Ishikawa (cell line): ENCODE results near the gene SPACDR.
A peak's percentile ranks its signal among the peaks of the same experiment; 100 is the strongest.

Experiments used
- CEBPB ChIP-seq: IDR thresholded peaks from 2 replicates; pipeline ENCODE4 v1.6.1; 2012
- CREB1 ChIP-seq: IDR thresholded peaks from 2 replicates; pipeline ENCODE4 v1.6.1; 2012; ENCODE audit warnings: low read depth
- EGR1 ChIP-seq: IDR thresholded peaks from 2 replicates; pipeline ENCODE4 v1.6.1; 2012
- EP300 ChIP-seq: IDR thresholded peaks from 2 replicates; pipeline ENCODE4 v1.6.1; 2012; ENCODE audit warnings: borderline replicate concordance
- FOXM1 ChIP-seq: IDR thresholded peaks from 2 replicates; pipeline ENCODE4 v1.6.1; 2012; ENCODE audit warnings: low read depth, borderline replicate concordance
- NFIC ChIP-seq: IDR thresholded peaks from 2 replicates; pipeline ENCODE4 v1.6.1; 2012
- RAD21 ChIP-seq: IDR thresholded peaks from 2 replicates; pipeline ENCODE4 v1.6.1; 2012; ENCODE audit warnings: low read depth
- TAF1 ChIP-seq: IDR thresholded peaks from 2 replicates; pipeline ENCODE4 v1.6.1; 2012; ENCODE audit warnings: low read depth, mild to moderate bottlenecking
- TCF12 ChIP-seq: IDR thresholded peaks from 2 replicates; pipeline ENCODE4 v1.6.1; 2012; ENCODE audit warnings: low read depth
- TEAD4 ChIP-seq: IDR thresholded peaks from 2 replicates; pipeline ENCODE4 v1.6.1; 2012
- YY1 ChIP-seq: IDR thresholded peaks from 2 replicates; pipeline ENCODE4 v1.6.1; 2012; ENCODE audit warnings: low read depth
- ZBTB7A ChIP-seq: IDR thresholded peaks from 2 replicates; pipeline ENCODE4 v1.6.1; 2012; ENCODE audit warnings: low read depth
- TF ChIP-seq, protein P1 (sequence below): IDR thresholded peaks from 2 replicates; pipeline ENCODE4 v1.6.1; 2012
- TF ChIP-seq, protein P2 (sequence below): IDR thresholded peaks from 2 replicates; pipeline ENCODE4 v1.6.1; 2012
- TF ChIP-seq, protein P3 (sequence below): IDR thresholded peaks from 2 replicates; pipeline ENCODE4 v1.6.1; 2012; ENCODE audit warnings: low read depth, mild to moderate bottlenecking

The SPACDR gene

DNA sequence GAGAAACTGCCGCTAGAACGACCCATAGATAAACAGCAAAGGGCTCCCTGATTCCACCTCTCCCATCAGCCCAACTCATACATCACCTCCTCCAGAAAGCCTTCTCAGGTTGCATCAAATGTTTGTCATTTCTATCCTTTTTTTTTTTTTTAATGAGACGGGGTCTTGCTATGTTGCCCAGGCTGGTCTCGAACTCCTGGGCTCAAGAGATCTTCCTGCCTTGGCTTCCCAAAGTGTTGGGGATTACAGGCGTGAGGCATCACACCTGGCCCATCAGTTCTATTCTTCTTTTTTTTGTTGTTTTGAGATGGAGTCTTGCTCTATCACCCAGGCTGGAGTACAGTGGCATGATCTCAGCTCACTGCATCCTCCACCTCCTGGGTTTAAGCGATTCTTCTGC, 7.0 kb downstream of the SPACDR start:
- TF ChIP-seq, protein P1, sequence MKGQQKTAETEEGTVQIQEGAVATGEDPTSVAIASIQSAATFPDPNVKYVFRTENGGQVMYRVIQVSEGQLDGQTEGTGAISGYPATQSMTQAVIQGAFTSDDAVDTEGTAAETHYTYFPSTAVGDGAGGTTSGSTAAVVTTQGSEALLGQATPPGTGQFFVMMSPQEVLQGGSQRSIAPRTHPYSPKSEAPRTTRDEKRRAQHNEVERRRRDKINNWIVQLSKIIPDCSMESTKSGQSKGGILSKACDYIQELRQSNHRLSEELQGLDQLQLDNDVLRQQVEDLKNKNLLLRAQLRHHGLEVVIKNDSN, result no peak
- TF ChIP-seq EP300, result no peak
- TF ChIP-seq TEAD4, result no peak
- no peak for TF ChIP-seq TAF1

DNA sequence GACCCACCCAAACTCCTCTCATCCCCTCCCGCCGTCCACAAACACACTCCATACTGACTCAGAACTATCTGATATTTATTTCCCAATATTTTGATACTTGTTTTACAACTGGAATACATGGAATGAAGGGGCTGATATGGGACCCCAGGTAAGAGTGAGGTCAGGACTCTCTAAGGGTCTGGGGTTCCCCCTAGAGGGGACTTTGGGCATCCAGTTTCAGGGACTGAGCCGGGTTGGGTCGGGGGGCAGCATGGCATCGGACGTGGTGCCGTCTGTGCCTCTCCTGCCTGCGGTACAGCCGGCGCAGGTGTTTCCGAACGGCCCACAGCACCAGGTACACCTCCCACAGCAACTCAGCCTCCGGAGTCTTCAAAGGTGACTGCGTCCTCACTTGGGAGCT, 7.5 kb downstream of the SPACDR start:
- no peak for TF ChIP-seq YY1

DNA sequence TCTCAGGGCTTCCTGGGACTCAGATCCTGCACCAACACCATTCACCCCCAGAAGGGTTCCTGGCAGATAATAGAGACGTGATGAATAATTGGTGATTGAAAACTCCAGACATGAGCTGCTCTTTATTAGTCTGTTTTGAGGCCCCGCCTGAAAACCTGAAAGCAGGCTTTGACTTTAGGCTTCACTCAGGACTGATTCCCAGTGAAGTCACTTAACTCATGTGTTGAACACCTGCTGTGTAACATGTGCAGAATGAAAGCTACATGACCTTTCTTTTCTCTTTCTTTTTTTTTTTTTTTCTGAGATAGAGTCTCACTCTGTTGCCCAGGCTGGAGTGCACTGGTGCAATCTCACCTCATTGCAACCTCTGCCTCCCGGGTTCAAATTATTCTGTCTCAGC, 8.9 kb downstream of the SPACDR start:
- TF ChIP-seq TCF12 (no peak), RAD21 (no peak), CEBPB (no peak), YY1 (no peak), CREB1 (no peak), EP300 (no peak), ZBTB7A (no peak), TEAD4 (no peak), TAF1 (no peak), NFIC (no peak), FOXM1 (no peak), EGR1 (no peak)
- TF ChIP-seq, protein P2, sequence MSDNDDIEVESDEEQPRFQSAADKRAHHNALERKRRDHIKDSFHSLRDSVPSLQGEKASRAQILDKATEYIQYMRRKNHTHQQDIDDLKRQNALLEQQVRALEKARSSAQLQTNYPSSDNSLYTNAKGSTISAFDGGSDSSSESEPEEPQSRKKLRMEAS, result no peak
- TF ChIP-seq, protein P1, result no peak
- TF ChIP-seq, protein P3, sequence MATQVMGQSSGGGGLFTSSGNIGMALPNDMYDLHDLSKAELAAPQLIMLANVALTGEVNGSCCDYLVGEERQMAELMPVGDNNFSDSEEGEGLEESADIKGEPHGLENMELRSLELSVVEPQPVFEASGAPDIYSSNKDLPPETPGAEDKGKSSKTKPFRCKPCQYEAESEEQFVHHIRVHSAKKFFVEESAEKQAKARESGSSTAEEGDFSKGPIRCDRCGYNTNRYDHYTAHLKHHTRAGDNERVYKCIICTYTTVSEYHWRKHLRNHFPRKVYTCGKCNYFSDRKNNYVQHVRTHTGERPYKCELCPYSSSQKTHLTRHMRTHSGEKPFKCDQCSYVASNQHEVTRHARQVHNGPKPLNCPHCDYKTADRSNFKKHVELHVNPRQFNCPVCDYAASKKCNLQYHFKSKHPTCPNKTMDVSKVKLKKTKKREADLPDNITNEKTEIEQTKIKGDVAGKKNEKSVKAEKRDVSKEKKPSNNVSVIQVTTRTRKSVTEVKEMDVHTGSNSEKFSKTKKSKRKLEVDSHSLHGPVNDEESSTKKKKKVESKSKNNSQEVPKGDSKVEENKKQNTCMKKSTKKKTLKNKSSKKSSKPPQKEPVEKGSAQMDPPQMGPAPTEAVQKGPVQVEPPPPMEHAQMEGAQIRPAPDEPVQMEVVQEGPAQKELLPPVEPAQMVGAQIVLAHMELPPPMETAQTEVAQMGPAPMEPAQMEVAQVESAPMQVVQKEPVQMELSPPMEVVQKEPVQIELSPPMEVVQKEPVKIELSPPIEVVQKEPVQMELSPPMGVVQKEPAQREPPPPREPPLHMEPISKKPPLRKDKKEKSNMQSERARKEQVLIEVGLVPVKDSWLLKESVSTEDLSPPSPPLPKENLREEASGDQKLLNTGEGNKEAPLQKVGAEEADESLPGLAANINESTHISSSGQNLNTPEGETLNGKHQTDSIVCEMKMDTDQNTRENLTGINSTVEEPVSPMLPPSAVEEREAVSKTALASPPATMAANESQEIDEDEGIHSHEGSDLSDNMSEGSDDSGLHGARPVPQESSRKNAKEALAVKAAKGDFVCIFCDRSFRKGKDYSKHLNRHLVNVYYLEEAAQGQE, result no peak

DNA sequence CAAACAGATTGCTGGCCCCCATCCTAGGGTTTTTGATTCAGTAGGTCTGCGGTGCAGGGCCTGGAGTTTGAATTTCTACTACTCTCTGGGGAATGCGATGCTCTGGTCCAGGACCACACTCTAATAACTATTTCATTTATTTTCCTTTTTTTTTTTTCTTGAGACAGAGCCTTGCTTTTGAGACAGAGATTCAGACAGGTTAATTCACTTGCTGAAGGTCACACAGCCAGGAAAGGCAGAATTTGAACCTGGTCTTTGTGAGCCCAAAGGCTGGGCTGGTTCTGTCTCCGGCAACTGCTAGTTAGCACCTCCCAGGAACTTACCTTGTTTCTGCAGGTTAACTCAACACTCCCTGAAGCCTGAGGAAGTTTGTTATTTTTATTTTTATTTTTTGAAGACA, 11.5 kb downstream of the SPACDR start:
- no peak for TF ChIP-seq ZBTB7A
- TF ChIP-seq, protein P2, result no peak
- no peak for TF ChIP-seq TCF12
- TF ChIP-seq CREB1, result no peak
- TF ChIP-seq NFIC, result no peak
- no peak for TF ChIP-seq EGR1
- TF ChIP-seq CEBPB, result no peak
- TF ChIP-seq TAF1, result no peak
- no peak for TF ChIP-seq YY1
- no peak for TF ChIP-seq TEAD4
- TF ChIP-seq, protein P1, result no peak
- TF ChIP-seq RAD21, result no peak
- no peak for TF ChIP-seq EP300

DNA sequence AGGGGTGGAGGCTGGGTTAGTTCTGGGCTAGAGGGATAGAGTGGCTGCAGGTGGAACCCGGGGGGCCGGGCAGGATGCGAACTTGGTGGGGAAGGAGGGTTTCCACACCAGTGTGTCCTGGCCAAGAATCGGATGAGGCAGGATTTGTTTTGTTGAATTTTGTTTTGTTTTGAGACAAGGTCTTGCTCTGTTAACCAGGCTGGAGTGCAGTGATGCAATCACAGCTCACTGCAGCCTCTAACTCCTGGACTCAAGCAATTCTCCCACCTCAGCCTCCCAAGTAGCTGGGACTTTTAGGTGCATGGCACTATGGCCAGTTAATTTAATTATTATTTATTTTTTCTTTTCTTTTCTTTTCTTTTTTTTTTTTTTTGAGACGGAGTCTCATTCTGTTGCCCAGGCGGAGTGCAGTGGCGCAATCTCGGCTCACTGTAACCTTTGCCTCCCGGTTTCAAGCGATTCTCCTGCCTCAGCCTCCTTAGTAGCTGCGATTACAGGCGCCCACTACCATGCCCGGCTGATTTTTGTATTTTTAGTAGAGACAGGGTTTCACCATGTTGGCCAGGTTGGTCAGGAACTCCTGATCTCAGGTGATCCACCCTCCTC, 14.8 kb downstream of the SPACDR start:
- no peak for TF ChIP-seq TAF1
- no peak for TF ChIP-seq CREB1
- no peak for TF ChIP-seq TCF12
- TF ChIP-seq, protein P1, result no peak

DNA sequence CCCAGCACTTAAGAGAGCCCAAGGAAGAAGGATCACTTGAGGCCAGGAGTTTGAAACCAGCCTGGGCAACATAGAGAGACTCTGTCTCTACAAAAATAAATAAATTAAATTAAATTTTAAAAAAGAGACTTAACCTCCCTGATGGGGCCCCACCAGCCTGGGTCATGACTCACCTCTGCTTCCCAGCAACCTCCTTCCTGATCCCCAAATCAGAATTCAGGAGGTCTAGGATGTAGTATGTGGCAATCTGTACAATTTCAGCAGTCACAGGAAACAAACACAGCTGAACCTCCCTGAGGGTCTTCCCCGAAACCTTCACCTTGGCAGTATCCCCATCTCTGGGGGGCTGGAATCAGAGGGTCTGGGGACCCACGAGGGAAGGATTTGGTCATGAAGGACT, 18.0 kb downstream of the SPACDR start:
- TF ChIP-seq YY1 (no peak), TAF1 (no peak), ZBTB7A (no peak)

DNA sequence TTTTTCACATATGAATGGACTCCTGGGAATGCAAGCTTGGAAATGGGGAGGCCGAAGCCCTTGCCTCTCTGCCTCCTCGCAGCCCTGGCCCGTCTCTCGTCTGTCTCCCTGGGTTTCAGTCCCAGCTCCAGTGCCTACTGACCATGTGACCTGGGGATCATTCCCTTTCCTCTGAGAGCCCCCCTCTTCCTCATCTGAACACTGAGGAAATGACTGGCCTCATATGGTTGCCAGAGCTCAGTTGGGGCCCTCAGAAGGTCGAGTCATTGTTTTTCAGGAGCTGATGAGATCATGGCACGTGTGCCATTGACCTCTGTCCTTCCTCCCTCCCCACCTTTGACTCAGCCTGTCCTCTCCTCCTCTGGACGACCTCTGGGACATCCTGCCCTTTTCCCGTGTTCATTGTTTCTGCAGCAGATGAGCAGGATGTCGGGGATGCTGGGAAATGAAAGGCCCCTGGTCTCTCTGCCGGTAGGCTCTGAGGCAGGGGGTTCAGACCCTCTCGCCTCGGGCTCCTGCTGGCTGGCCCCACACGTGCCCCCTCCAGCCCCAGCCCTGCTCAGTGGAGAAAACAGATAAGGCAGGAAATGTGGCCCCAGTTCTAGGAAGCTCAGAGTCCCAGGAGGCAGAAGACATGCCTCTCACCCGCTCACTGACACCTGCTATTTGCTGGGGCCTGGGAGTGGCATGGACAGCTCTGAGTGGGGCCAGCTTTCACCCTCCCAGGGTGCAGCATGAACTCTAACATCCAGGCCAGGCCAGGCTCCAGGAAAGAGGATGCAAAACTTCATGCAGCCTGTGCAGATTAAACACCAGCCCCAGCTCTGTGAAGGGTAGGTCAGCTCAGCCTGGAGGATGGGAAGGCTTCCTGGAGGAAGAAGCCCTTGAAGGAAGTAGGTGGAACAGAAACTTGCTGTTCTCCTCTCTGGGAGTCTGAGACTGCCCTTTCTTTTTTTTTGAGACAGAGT, 19.5 kb downstream of the SPACDR start:
- TF ChIP-seq, protein P1, result 0 out of 2 replicates have a peak, but pooled peaks have one; percentile 12
- no peak for TF ChIP-seq TEAD4
